Lung (tissue), 12 donors: ENCODE results near the gene CHSY1. TPM values are rescaled to one million over a fixed set of nuclear protein-coding genes. Genes with fewer than 3 reads are reported as not detected.

Source experiments
- ATAC-seq: fragments of 200-7000 bp; cut with Tn5 transposase; one replicate; pipeline ENCODE4 v1.9.1; 2020; ENCODE audit warnings: moderate number of reproducible peaks; ENCODE audit not compliant: insufficient read depth, low FRiP score
- DNase-seq, 3 donors: peaks; one replicate each; pipeline ENCODE4 v3.0.0-alpha.2; 2013 to 2017
- H3K27ac ChIP-seq, 2 donors: one replicate each; pipeline ENCODE4 v1.5.1; 2013; ENCODE audit warnings: mild to moderate bottlenecking in 2 of 2, moderate library complexity in 2 of 2, control low read depth in 1 of 2, inconsistent platforms in 1 of 2, low read depth in 1 of 2, low read length in 1 of 2
- H3K27me3 ChIP-seq, 3 donors: one replicate each; pipeline ENCODE4 v1.5.1; 2013; ENCODE audit warnings: low read length in 2 of 3; ENCODE audit not compliant: control insufficient read depth in 3 of 3, insufficient read depth in 3 of 3
- H3K36me3 ChIP-seq, 4 donors: one replicate each; pipeline ENCODE4 v1.5.1; 2013; ENCODE audit warnings: low read length in 4 of 4, mild to moderate bottlenecking in 1 of 4, moderate library complexity in 1 of 4; ENCODE audit not compliant: control insufficient read depth in 4 of 4, insufficient read depth in 4 of 4
- H3K4me1 ChIP-seq, 5 donors: one replicate each; pipeline ENCODE4 v1.5.1; 2013; ENCODE audit warnings: low read length in 5 of 5, mild to moderate bottlenecking in 2 of 5, moderate library complexity in 1 of 5; ENCODE audit not compliant: control insufficient read depth in 5 of 5, insufficient read depth in 5 of 5
- H3K4me3 ChIP-seq: one replicate; pipeline ENCODE4 v1.5.1; 2013; ENCODE audit warnings: mild to moderate bottlenecking, control low read depth, moderate library complexity
- H3K9ac ChIP-seq, 2 donors: one replicate each; pipeline ENCODE4 v1.5.1; 2013; ENCODE audit warnings: low read length in 2 of 2, control low read depth in 1 of 2; ENCODE audit not compliant: insufficient read depth in 1 of 2
- H3K9me3 ChIP-seq, 4 donors: one replicate each; pipeline ENCODE4 v1.5.1; 2013; ENCODE audit warnings: low read length in 3 of 4, mild to moderate bottlenecking in 1 of 4, moderate library complexity in 1 of 4; ENCODE audit not compliant: control insufficient read depth in 4 of 4, insufficient read depth in 3 of 4
- CTCF ChIP-seq: IDR thresholded peaks from 2 replicates; pipeline ENCODE4 v1.5.1; 2012; ENCODE audit warnings: mild to moderate bottlenecking; ENCODE audit errors: control extremely low read depth, extremely low read depth
- WGBS, 2 donors: extraction: QIAGEN DNeasy Blood & Tissue Kit; methylation state at CpG; one replicate each; pipeline ENCODE4 v1.1.7; 2013; 5-methylcytosine and 5-hydroxymethylcytosine counted together
- polyA plus RNA-seq, 2 donors: library from polyadenylated mRNA; stranded (reverse); fragments of 200-250 nt; gene quantifications; one replicate each; pipeline ENCODE4 v1.2.1, GENCODE V29; 2013
- total RNA-seq, 2 donors: library from RNA; depleted of rRNA in 1 of 2; stranded (reverse); fragments of >200 nt in 1 of 2; gene quantifications; one replicate each; pipeline ENCODE4 v1.2.1, GENCODE V29; 2014 to 2021
- donor health status: control.
- donor health status: control.
- donor health status: Bipolar disorder and iron deficiency.
- donor health status: healthy.
- donor health status: DM: yes; HTN: yes; CAD: no.

Gene CHSY1
- total and polyA plus RNA-seq, 4 donors = 11.8 to 52.2 (median 30.4) TPM

DNA sequence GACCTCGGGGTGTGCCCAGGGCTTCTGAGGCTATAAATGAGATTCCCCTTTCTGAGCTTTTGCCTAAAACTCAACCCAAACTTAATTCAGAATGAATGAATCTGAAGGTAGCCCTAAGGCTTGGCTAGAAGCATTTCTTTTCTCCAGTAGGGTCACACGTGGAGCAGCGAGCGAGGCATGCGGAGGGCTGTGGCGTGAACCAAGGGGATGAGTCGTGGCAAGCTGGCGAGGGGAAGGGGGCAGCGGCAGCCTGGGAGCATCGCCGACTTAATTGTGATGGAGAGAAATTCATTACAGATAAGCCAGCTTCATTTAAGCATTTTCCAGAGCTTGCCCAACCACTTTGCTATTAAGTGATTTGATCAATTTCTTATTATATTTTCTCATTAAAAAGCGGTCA, 79.9 kb downstream of the CHSY1 start:
- Histone ChIP-seq H3K27ac (no peak overlapping the region), H3K9me3 (no peaks in the 10 kb centered on the region), H3K9ac (peak overlapping the region in 1 of 2 donors; percentile 3), H3K4me1 (peaks cover 0 to 53% (median 14%) of the 10 kb centered on the region in 5 donors), H3K36me3 (peaks cover 2 to 14% (median 3%) of the 10 kb centered on the region in 4 donors), H3K4me3 (no peak overlapping the region), H3K27me3 (no peaks in the 10 kb centered on the region)
- WGBS, 2 donors = 82 to 88% methylated on average over 12 of the region's 12 CpGs
- ATAC-seq (no peak), DNase-seq (peak in 2 of 3 donors; percentile 37 to 46)
- TF ChIP-seq CTCF = no peak

- TF ChIP-seq CTCF = no peak
- Histone ChIP-seq H3K4me1 (peaks cover 0 to 53% (median 14%) of the 10 kb centered on the region in 5 donors), H3K9ac (no peak overlapping the region), H3K27ac (peak overlapping the region; percentile 11 to 53), H3K27me3 (no peaks in the 10 kb centered on the region), H3K4me3 (no peak overlapping the region), H3K9me3 (peaks cover 0 to 9% (median 1%) of the 10 kb centered on the region in 4 donors), H3K36me3 (peaks cover 2 to 10% (median 3%) of the 10 kb centered on the region in 4 donors)
- ATAC-seq (no peak), DNase-seq (peak in 1 of 3 donors; percentile 6)
- WGBS, 2 donors = 80 to 87% methylated on average over 20 of the region's 20 CpGs
These were observed 81.1 kb downstream of the CHSY1 start for GRCh38 chr15:101170568-101171350.

GRCh38 chr15:101169495-101170071, 82.3 kb downstream of the CHSY1 start:
- peak overlapping the region in 1 of 2 donors; percentile 53 for H3K27ac ChIP-seq
- 85 to 91% methylated on average over 19 of the region's 19 CpGs for WGBS, 2 donors

More at GRCh38 chr15:101169495-101170071, 82.3 kb downstream of the CHSY1 start:
- no peak for TF ChIP-seq CTCF
- Histone ChIP-seq H3K27me3 (no peaks in the 10 kb centered on the region), H3K4me3 (no peak overlapping the region), H3K36me3 (peaks cover 0 to 6% (median under 1%) of the 10 kb centered on the region in 4 donors), H3K4me1 (peaks cover 0 to 53% (median 14%) of the 10 kb centered on the region in 5 donors), H3K9me3 (peaks cover 3 to 13% (median 3%) of the 10 kb centered on the region in 4 donors), H3K9ac (no peak overlapping the region)
- no peak for ATAC-seq
- peak in 2 of 3 donors; percentile 6 to 58 for DNase-seq
